Islet of Langerhans (tissue), 1 donor: Measurements from ENCODE around the gene UPK1A.
"Not testable (repeated sequence)": the region's sequence is repeated elsewhere in the genome, so short reads cannot be mapped to it uniquely, and the experiment has no call there.

Source experiments
- FAIRE-seq: peaks from one replicate; lab custom pipeline; 2011; peaks lifted over from hg19 to GRCh38; lab: Jason Lieb, UNC

Gene UPK1A

DNA sequence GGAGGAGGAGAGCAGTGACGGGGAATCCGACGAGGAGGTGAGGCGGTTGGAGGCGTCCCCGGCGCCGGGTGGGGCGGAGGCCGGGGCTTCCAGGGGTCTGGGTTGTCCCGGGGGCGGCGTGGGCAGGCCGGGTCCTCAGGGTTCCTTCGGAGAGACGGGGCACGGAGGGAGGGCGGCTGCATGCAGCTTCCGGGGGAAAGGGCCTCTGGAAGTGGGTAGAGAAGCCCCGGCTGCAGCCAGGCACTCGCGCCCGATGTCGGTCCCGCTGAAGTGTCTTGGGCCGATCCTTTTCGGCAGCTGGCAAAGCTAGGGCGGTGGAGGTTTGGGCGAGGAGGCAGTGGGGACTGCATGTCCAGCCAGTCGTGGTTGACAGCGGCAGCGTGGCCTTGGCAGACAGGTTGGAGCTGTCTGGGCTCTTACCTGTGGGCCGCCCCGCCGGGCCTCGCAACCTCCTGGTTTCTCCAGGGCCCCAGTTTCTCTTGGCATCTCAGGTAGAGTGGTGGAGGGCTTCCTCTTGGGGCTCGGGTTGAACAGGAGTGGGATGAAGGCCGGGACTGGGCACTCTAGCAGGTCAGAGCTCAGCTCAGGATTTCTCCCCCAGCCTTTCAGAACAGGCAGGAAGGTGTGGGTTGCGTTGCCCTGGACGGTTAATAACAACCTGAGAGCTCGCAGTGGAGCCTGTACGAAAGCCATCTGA, 52.2 kb downstream of the UPK1A start:
- FAIRE-seq = no peak

- FAIRE-seq = no peak
Observed at GRCh38 chr19:35719402-35720162, 53.3 kb downstream of the UPK1A start.

DNA sequence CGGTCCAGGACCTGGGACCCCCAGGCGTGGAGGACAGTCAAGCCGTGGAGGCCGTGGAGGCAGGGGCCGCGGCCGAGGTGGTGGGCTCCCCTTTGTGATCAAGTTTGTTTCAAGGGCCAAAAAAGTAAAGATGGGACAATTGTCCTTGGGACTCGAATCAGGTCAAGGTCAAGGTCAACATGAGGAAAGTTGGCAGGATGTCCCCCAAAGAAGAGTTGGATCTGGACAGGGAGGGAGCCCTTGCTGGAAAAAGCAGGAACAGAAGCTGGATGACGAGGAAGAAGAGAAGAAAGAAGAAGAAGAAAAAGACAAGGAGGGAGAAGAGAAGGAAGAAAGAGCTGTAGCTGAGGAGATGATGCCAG, 53.8 kb downstream of the UPK1A start:
- FAIRE-seq = no peak

DNA sequence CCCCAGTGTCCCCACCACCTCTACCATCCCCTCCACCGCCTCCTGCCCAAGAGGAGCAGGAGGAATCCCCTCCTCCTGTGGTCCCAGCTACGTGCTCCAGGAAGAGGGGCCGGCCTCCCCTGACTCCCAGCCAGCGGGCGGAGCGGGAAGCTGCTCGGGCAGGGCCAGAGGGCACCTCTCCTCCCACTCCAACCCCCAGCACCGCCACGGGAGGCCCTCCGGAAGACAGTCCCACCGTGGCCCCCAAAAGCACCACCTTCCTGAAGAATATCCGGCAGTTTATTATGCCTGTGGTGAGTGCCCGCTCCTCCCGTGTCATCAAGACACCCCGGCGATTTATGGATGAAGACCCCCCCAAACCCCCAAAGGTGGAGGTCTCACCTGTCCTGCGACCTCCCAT, 54.3 kb downstream of the UPK1A start:
- FAIRE-seq = no peak

DNA sequence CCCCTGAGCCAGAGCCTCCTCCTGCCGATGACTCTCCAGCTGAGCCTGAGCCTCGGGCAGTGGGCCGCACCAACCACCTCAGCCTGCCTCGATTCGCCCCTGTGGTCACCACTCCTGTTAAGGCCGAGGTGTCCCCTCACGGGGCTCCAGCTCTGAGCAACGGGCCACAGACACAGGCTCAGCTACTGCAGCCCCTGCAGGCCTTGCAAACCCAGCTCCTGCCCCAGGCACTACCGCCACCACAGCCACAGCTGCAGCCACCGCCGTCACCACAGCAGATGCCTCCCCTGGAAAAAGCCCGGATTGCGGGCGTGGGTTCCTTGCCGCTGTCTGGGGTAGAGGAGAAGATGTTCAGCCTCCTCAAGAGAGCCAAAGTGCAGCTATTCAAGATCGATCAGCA, 55.1 kb downstream of the UPK1A start:
- FAIRE-seq = no peak

DNA sequence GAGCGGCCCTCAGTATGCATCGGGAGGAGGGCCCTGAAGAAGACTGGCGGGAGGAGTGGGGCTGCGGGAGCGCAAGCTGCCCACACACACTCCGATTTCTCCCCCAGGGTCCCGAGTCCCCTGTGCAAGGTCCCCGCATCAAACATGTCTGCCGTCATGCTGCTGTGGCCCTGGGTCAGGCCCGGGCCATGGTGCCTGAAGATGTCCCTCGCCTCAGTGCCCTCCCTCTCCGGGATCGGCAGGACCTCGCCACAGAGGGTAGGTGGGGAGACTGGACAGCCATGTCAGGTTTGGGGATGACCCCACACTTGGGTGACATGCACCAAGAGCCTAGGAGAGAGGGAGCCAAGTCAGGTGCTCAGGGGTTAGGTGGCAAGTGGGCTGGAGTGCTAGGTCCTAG, 56.1 kb downstream of the UPK1A start:
- FAIRE-seq = no peak

DNA sequence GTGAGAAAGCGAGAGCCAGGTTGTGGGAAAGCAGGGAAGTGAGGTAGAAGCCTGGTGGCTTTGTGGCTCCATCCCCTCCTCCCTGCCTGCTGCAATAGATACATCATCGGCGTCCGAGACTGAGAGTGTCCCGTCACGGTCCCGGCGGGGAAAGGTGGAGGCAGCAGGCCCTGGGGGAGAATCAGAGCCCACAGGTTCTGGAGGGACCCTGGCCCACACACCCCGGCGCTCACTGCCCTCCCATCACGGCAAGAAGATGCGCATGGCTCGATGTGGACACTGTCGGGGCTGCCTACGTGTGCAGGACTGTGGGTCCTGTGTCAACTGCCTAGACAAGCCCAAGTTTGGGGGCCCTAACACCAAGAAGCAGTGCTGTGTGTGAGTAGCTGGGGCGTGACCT, 56.6 kb downstream of the UPK1A start:
- no peak for FAIRE-seq

DNA sequence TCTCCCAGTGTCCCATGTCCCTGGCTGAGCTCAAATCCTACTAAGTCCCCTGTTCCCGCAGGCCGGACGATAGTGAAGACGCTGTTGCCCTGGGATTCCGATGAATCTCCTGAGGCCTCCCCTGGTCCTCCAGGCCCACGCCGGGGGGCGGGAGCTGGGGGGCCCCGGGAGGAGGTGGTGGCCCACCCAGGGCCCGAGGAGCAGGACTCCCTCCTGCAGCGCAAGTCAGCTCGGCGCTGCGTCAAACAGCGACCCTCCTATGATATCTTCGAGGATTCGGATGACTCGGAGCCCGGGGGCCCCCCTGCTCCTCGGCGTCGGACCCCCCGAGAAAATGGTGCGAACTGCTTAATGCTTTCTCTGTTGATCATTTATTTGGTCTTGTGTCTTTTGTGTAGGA, 57.4 kb downstream of the UPK1A start:
- no peak for FAIRE-seq

DNA sequence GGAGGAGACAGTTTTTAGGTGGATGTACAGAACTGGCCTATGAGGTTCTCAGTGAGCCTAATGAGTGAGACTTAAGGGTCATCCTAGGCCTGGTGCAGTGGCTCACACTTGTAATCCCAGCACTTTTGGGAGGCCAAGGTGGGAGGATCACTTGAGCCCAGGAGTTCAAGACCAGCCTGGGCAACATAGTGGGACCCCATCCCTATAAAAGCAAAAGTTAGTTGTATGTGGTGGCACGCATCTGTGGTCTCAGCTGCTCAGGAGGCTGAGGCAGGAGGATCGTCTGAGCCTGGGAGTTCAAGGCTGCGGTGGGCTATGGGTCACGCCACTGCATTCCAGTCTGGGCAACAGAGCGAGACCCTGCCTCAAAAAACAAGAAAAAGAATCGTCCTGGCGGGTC, 57.8 kb downstream of the UPK1A start:
- FAIRE-seq = not testable (repeated sequence)

GRCh38 chr19:35724560-35724959, 58.2 kb downstream of the UPK1A start:
- no peak for FAIRE-seq

DNA sequence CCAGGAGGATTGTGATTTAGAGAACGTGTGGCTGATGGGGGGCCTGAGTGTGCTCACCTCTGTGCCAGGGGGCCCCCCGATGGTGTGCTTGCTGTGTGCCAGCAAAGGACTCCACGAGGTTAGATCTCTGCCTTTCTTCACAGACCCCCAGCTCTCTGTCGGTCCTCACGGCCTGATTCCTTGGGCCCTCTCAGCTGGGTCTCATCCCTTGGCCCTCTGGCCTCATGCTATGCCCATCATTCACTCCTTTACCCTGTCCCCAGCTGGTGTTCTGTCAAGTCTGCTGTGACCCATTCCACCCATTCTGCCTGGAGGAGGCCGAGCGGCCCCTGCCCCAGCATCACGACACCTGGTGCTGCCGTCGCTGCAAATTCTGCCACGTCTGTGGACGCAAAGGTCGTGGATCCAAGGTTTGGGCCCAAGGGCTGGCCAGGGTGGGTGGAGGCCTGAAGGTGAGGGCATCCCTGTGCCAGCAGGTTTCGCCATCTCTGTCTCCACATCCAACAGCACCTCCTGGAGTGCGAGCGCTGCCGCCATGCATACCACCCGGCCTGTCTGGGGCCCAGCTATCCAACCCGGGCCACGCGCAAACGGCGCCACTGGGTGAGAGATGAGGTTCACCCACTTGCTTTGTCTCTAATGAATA, 59.0 kb downstream of the UPK1A start:
- FAIRE-seq = no peak

DNA sequence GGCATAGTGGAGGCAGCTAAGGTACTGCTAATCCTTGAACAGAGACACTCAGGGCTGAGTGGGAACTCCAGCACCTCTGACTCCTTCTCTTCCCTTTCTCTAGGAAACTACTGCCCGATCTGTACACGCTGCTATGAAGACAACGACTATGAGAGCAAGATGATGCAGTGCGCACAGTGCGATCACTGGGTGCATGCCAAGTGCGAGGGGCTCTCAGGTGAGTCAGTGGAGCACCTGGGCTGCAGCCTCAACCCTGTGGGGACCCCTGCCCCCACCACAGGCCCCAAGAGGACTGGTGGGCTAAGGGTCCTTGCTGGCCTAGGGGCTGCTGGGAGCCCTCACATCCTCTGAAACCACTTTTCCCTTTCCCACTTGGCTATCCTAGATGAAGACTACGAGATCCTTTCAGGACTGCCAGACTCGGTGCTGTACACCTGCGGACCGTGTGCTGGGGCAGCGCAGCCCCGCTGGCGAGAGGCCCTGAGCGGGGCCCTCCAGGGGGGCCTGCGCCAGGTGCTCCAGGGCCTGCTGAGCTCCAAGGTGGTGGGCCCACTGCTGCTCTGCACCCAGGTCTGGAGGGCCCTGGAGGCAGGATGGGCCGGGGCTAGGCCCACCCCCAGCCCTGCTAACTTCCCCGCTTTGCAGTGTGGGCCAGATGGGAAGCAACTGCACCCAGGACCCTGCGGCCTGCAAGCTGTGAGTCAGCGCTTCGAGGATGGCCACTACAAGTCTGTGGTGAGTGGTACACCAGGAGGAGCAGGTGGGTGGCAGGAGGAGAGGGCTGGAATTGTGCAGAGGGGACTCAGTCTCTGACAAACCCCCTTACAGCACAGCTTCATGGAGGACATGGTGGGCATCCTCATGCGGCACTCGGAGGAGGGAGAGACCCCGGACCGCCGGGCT, 61.0 kb downstream of the UPK1A start:
- FAIRE-seq = no peak
